GM23338 (cell line): ENCODE results near the gene ATG2A. TPM values are rescaled to one million over a fixed set of nuclear protein-coding genes. Genes with fewer than 3 reads are reported as not detected.

ENCODE experiments used
- ATAC-seq: fragments of 200-7000 bp; cut with Tn5 transposase; 3 replicates; pipeline ENCODE4 v1.9.1; 2020
- DNase-seq: peaks from one replicate; pipeline ENCODE4 v3.0.0-alpha.2; 2015; ENCODE audit warnings: low spot score
- H2AFZ ChIP-seq: fragments of 200-600 bp; sonication (generic); 2 replicates; pipeline ENCODE4 v1.8.0; 2016; ENCODE audit warnings: antibody characterized with exemption, mild to moderate bottlenecking, moderate library complexity
- H3F3A ChIP-seq: fragments of 200-600 bp; sonication (generic); replicated peaks from 2 replicates; pipeline ENCODE4 v1.8.0; 2017; ENCODE audit warnings: antibody characterized with exemption, mixed run types, low read depth
- H3K27ac ChIP-seq: fragments of 200-600 bp; sonication (generic); 2 replicates; pipeline ENCODE4 v1.6.1; 2016; ENCODE audit warnings: low read depth
- H3K27me3 ChIP-seq: fragments of 200-600 bp; sonication (generic); 2 replicates; pipeline ENCODE4 v1.8.0; 2016; ENCODE audit warnings: mild to moderate bottlenecking, mixed run types, moderate library complexity; ENCODE audit not compliant: insufficient read depth
- H3K36me3 ChIP-seq: fragments of 200-600 bp; sonication (generic); 2 replicates; pipeline ENCODE4 v1.8.0; 2016; ENCODE audit warnings: mild to moderate bottlenecking; ENCODE audit not compliant: insufficient read depth
- H3K4me1 ChIP-seq: fragments of 200-600 bp; sonication (generic); 2 replicates; pipeline ENCODE4 v1.8.0; 2016; ENCODE audit warnings: mild to moderate bottlenecking, moderate library complexity; ENCODE audit not compliant: insufficient read depth
- H3K4me2 ChIP-seq: fragments of 200-600 bp; sonication (generic); 2 replicates; pipeline ENCODE4 v1.7.1; 2017; ENCODE audit warnings: mixed run types
- H3K4me3 ChIP-seq: fragments of 200-600 bp; sonication (generic); 2 replicates; pipeline ENCODE4 v1.6.1; 2016; ENCODE audit warnings: mixed run types
- H3K79me2 ChIP-seq: fragments of 200-600 bp; sonication (generic); replicated peaks from 2 replicates; pipeline ENCODE4 v1.8.0; 2017; ENCODE audit warnings: mild to moderate bottlenecking; ENCODE audit not compliant: insufficient read depth
- H3K9me2 ChIP-seq: fragments of 200-600 bp; sonication (generic); 2 replicates; pipeline ENCODE4 v1.8.0; 2017; ENCODE audit not compliant: insufficient read depth
- H4K20me1 ChIP-seq: fragments of 200-600 bp; sonication (generic); replicated peaks from 2 replicates; pipeline ENCODE4 v1.8.0; 2017; ENCODE audit warnings: mild to moderate bottlenecking; ENCODE audit not compliant: insufficient read depth
- H3K27ac Mint-ChIP-seq: 2 replicates; pipeline ENCODE4 v1.8.0; 2020; ENCODE audit warnings: inconsistent platforms, mild to moderate bottlenecking, moderate library complexity, mixed read lengths
- H3K27me3 Mint-ChIP-seq: 3 replicates; pipeline ENCODE4 v1.8.0; 2022; ENCODE audit warnings: low read depth, mild to moderate bottlenecking, moderate library complexity, mixed read lengths, inconsistent platforms; ENCODE audit not compliant: insufficient read depth, poor library complexity
- H3K36me3 Mint-ChIP-seq: 3 replicates; pipeline ENCODE4 v1.8.0; 2021; ENCODE audit warnings: low read depth, mild to moderate bottlenecking, inconsistent platforms, moderate library complexity, mixed read lengths
- H3K4me1 Mint-ChIP-seq: 3 replicates; pipeline ENCODE4 v1.8.0; 2020; ENCODE audit warnings: mild to moderate bottlenecking, inconsistent platforms, mixed read lengths
- H3K4me3 Mint-ChIP-seq: 3 replicates; pipeline ENCODE4 v1.8.0; 2021; ENCODE audit warnings: moderate library complexity, mild to moderate bottlenecking, inconsistent platforms, mixed read lengths
- H3K9me3 Mint-ChIP-seq: 3 replicates; pipeline ENCODE4 v1.8.0; 2020; ENCODE audit warnings: moderate library complexity, mild to moderate bottlenecking, inconsistent platforms, mixed read lengths
- CREB1 ChIP-seq: fragments of 250-450 bp; sonication (Bioruptor Pico); IDR thresholded peaks from 2 replicates; pipeline ENCODE4 v1.5.0; 2020; ENCODE audit warnings: low read depth, mild to moderate bottlenecking, moderate library complexity
- CTCF ChIP-seq, 2 experiments: fragments of 200-600 bp in 1 of 2; sonication (generic) in 1 of 2; conservative IDR thresholded peaks; 2 replicates each; pipeline versions ENCODE4 v1.5.1 to v1.6.1; 2016 to 2017; ENCODE audit warnings: antibody characterized with exemption in 2 of 2, low read depth in 2 of 2, mild to moderate bottlenecking in 2 of 2, moderate library complexity in 1 of 2
- EZH2 ChIP-seq: fragments of 200-600 bp; sonication (generic); IDR thresholded peaks from one replicate; pipeline ENCODE4 v1.8.0; 2017; ENCODE audit warnings: antibody characterized with exemption, mild to moderate bottlenecking, low read depth; ENCODE audit not compliant: unreplicated experiment
- EZH2phosphoT487 ChIP-seq: fragments of 200-600 bp; sonication (generic); IDR thresholded peaks from one replicate; pipeline ENCODE4 v1.8.1; 2018; ENCODE audit warnings: antibody characterized with exemption; ENCODE audit not compliant: unreplicated experiment
- NANOG ChIP-seq: IDR thresholded peaks from 2 replicates; pipeline ENCODE4 v1.6.1; 2016; ENCODE audit warnings: antibody characterized with exemption, borderline replicate concordance
- POLR2AphosphoS5 ChIP-seq: IDR thresholded peaks from 2 replicates; pipeline ENCODE4 v1.6.1; 2016; ENCODE audit warnings: antibody characterized with exemption, low read depth
- STAT1 ChIP-seq: IDR thresholded peaks from one replicate; pipeline ENCODE4 v1.6.1; 2016; ENCODE audit warnings: antibody characterized with exemption; ENCODE audit not compliant: unreplicated experiment
- ZNF114 ChIP-seq: fragments of 250-450 bp; sonication (Bioruptor Pico); IDR thresholded peaks from 2 replicates; pipeline ENCODE4 v1.5.0; 2020; ENCODE audit warnings: mild to moderate bottlenecking, moderate library complexity
- ZNF331 ChIP-seq: fragments of 250-450 bp; sonication (Bioruptor Pico); IDR thresholded peaks from 2 replicates; pipeline ENCODE4 v1.5.0; 2020; ENCODE audit warnings: low read depth, mild to moderate bottlenecking, moderate library complexity
- ZNF462 ChIP-seq: fragments of 250-450 bp; sonication (Bioruptor Pico); IDR thresholded peaks from 2 replicates; pipeline ENCODE4 v1.5.0; 2020; ENCODE audit warnings: mild to moderate bottlenecking, moderate library complexity
- polyA plus RNA-seq: library from polyadenylated mRNA; unstranded; fragments of >200 nt; fragmentation: Nextera tagmentation; extraction: Ambion mirVana; gene quantifications from 2 replicates; pipeline ENCODE4 v1.2.1, GENCODE V29; 2016
- total RNA-seq: library from RNA; depleted of rRNA; stranded (reverse); fragments of >200 nt; shearing (Covaris generic); gene quantifications from 2 replicates; pipeline ENCODE4 v1.2.3, GENCODE V29; 2014
- TF ChIP-seq, protein P1 (sequence below): IDR thresholded peaks from 2 replicates; pipeline ENCODE4 v1.6.1; 2016; ENCODE audit warnings: antibody characterized with exemption
- TF ChIP-seq, protein P2 (sequence below): IDR thresholded peaks from one replicate; pipeline ENCODE4 v1.6.1; 2018; ENCODE audit warnings: antibody characterized with exemption; ENCODE audit not compliant: unreplicated experiment

Gene ATG2A
- total and polyA plus RNA-seq, 2 experiments from 2014 or later: 8.7 to 31.7 TPM

DNA sequence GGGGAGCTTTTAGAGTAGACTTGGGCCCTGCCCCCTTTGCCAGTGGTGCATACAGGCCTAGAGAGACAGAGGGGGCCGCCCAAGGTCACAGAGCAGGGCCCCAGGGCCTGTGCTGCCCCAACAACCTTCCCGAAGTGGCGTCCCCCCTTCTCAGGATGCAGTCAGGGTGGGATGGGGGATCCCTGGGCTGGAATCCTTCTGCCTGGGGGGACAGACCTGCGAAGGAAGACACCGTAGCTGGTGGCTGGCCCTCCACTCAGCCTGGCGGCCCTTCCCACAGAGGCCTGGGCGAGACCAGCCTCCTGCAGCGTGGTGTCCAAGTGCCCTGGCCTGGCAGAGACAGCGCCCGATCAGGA, 24.2 kb downstream of the ATG2A start:
- H3K27ac Mint-ChIP-seq: no peak overlapping the region
- H3K9me3 Mint-ChIP-seq: no peaks in the 10 kb centered on the region
- Histone ChIP-seq H3K4me1 (peaks cover 9% of the 10 kb centered on the region; the same call in 1 of the 2 replicates), H3K4me2 (no peak overlapping the region), H3F3A (no peaks in the 10 kb centered on the region), H3K27ac (no peak overlapping the region), H3K4me3 (no peak overlapping the region), H3K79me2 (no peaks in the 10 kb centered on the region), H3K36me3 (no peaks in the 10 kb centered on the region), H3K9me2 (no peaks in the 10 kb centered on the region), H3K27me3 (no peaks in the 10 kb centered on the region), H2AFZ (no peak overlapping the region), H4K20me1 (no peaks in the 10 kb centered on the region)
- TF ChIP-seq ZNF331 (CRISPR knock-in tag): no peak
- no peak for TF ChIP-seq CREB1
- no peak for TF ChIP-seq NANOG
- no peak for TF ChIP-seq STAT1
- TF ChIP-seq, protein P1, sequence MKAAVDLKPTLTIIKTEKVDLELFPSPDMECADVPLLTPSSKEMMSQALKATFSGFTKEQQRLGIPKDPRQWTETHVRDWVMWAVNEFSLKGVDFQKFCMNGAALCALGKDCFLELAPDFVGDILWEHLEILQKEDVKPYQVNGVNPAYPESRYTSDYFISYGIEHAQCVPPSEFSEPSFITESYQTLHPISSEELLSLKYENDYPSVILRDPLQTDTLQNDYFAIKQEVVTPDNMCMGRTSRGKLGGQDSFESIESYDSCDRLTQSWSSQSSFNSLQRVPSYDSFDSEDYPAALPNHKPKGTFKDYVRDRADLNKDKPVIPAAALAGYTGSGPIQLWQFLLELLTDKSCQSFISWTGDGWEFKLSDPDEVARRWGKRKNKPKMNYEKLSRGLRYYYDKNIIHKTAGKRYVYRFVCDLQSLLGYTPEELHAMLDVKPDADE: no peak
- no peak for TF ChIP-seq ZNF462
- no peak for TF ChIP-seq EZH2phosphoT487
- no peak for TF ChIP-seq ZNF114 (CRISPR knock-in tag)
- no peak for TF ChIP-seq POLR2AphosphoS5
- TF ChIP-seq, protein P2, sequence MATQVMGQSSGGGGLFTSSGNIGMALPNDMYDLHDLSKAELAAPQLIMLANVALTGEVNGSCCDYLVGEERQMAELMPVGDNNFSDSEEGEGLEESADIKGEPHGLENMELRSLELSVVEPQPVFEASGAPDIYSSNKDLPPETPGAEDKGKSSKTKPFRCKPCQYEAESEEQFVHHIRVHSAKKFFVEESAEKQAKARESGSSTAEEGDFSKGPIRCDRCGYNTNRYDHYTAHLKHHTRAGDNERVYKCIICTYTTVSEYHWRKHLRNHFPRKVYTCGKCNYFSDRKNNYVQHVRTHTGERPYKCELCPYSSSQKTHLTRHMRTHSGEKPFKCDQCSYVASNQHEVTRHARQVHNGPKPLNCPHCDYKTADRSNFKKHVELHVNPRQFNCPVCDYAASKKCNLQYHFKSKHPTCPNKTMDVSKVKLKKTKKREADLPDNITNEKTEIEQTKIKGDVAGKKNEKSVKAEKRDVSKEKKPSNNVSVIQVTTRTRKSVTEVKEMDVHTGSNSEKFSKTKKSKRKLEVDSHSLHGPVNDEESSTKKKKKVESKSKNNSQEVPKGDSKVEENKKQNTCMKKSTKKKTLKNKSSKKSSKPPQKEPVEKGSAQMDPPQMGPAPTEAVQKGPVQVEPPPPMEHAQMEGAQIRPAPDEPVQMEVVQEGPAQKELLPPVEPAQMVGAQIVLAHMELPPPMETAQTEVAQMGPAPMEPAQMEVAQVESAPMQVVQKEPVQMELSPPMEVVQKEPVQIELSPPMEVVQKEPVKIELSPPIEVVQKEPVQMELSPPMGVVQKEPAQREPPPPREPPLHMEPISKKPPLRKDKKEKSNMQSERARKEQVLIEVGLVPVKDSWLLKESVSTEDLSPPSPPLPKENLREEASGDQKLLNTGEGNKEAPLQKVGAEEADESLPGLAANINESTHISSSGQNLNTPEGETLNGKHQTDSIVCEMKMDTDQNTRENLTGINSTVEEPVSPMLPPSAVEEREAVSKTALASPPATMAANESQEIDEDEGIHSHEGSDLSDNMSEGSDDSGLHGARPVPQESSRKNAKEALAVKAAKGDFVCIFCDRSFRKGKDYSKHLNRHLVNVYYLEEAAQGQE: no peak
- TF ChIP-seq CTCF (conservative IDR thresholded peaks at IDR 0.05; ENCODE audit: low read depth in 2 of 2): no peak
- no peak for TF ChIP-seq EZH2
- no peaks in the 10 kb centered on the region; the same call in 2 of the 3 replicates for H3K36me3 Mint-ChIP-seq
- peaks cover 15% of the 10 kb centered on the region for H3K4me1 Mint-ChIP-seq
- DNase-seq: no peak
- ATAC-seq: no peak
- peaks cover 15% of the 10 kb centered on the region for H3K27me3 Mint-ChIP-seq
- no peak overlapping the region for H3K4me3 Mint-ChIP-seq
